Stimulated activated CD8-positive, alpha-beta memory T cell treated with anti-CD3 and anti-CD28 coated beads, Interleukin-15, amount 100 ng/mL, for 4 hours (primary cell): ENCODE data around the gene SORBS2.
"Not testable (repeated sequence)": the region's sequence is repeated elsewhere in the genome, so short reads cannot be mapped to it uniquely, and the experiment has no call there.

Experiments
- DNase-seq, 2 donors: peaks; one replicate each; pipeline ENCODE4 v3.0.0-alpha.2; 2020; ENCODE audit warnings: low read depth in 2 of 2

Gene SORBS2

GRCh38 chr4:185811509-185812364 lies at the start of gene SORBS2:
SORBS2 (minus strand) TSS chr4:185812194; CDS start chr4:185690571, 121,623 bp downstream.
- DNase-seq, result no peak

GRCh38 chr4:185859111-185859510 lies 47.1 kb upstream of the SORBS2 start:
- DNase-seq, result no peak

GRCh38 chr4:185857561-185857960 lies 45.6 kb upstream of the SORBS2 start:
- not testable (repeated sequence) for DNase-seq

GRCh38 chr4:185853841-185854240 lies 41.8 kb upstream of the SORBS2 start:
- no peak for DNase-seq

- DNase-seq, result no peak
Observed at GRCh38 chr4:185852961-185853360, 41.0 kb upstream of the SORBS2 start.

- no peak for DNase-seq
Observed at GRCh38 chr4:185849664-185850550, 37.9 kb upstream of the SORBS2 start.

GRCh38 chr4:185847352-185848097 lies 35.5 kb upstream of the SORBS2 start:
- no peak for DNase-seq

- no peak for DNase-seq
Observed at GRCh38 chr4:185846505-185847150, 34.6 kb upstream of the SORBS2 start.

- DNase-seq, result no peak
Observed at GRCh38 chr4:185845966-185846365, 34.0 kb upstream of the SORBS2 start.

GRCh38 chr4:185841451-185841850 lies 29.5 kb upstream of the SORBS2 start:
- DNase-seq, result no peak

- DNase-seq, result no peak
Observed at GRCh38 chr4:185840953-185841352, 29.0 kb upstream of the SORBS2 start.

- DNase-seq, result no peak
Observed at GRCh38 chr4:185840201-185840600, 28.2 kb upstream of the SORBS2 start.

GRCh38 chr4:185839770-185840169 lies 27.8 kb upstream of the SORBS2 start:
- no peak for DNase-seq

GRCh38 chr4:185839194-185839712 lies 27.3 kb upstream of the SORBS2 start:
- DNase-seq, result no peak

- DNase-seq, result no peak
Observed at GRCh38 chr4:185838514-185839193, 26.7 kb upstream of the SORBS2 start.

- DNase-seq, result no peak
Observed at GRCh38 chr4:185838104-185838452, 26.1 kb upstream of the SORBS2 start.

- no peak for DNase-seq
Observed at GRCh38 chr4:185837415-185838103, 25.6 kb upstream of the SORBS2 start.

- no peak for DNase-seq
Observed at GRCh38 chr4:185836241-185837084, 24.5 kb upstream of the SORBS2 start.

GRCh38 chr4:185835814-185836213 lies 23.8 kb upstream of the SORBS2 start:
- DNase-seq, result no peak
